K562 (cell line): ENCODE results near the gene CTNS. TPM values are rescaled to one million over a fixed set of nuclear protein-coding genes. Genes with fewer than 3 reads are reported as not detected.
A peak's percentile ranks its signal among the peaks of the same experiment; 100 is the strongest.

Experiments
- ATF2 ChIP-seq: sonication (generic); formaldehyde crosslinking; IDR thresholded peaks from 2 replicates; pipeline ENCODE4 v1.8.1; 2022; ENCODE audit warnings: missing genetic modification reagents
- BHLHE40 ChIP-seq: IDR thresholded peaks from 2 replicates; pipeline ENCODE4 v1.6.1; 2011; ENCODE audit warnings: low read length, improper control_type of control experiment
- E2F1 ChIP-seq: sonication (generic); formaldehyde crosslinking; IDR thresholded peaks from 2 replicates; pipeline ENCODE4 v1.8.1; 2023; ENCODE audit warnings: mild to moderate bottlenecking, missing genetic modification reagents, moderate library complexity
- FOXK2 ChIP-seq, 2 experiments: fragments of 450-650 bp; IDR thresholded peaks in 1 of 2; conservative IDR thresholded peaks in 1 of 2; 2 replicates each; pipeline ENCODE4 v1.6.1; 2016; ENCODE audit warnings: low read depth in 2 of 2, mild to moderate bottlenecking in 1 of 2
- FUS ChIP-seq: fragments of 200-400 bp; formaldehyde crosslinking; optimal IDR thresholded peaks from 2 replicates; pipeline ENCODE3; 2017; ENCODE audit warnings: low read depth, low read length
- GTF2A2 ChIP-seq: IDR thresholded peaks from 2 replicates; pipeline ENCODE4 v1.6.1; 2016; ENCODE audit warnings: mild to moderate bottlenecking, missing genetic modification characterization, missing compliant biosample characterization
- IRF2 ChIP-seq: sonication (generic); formaldehyde crosslinking; IDR thresholded peaks from 2 replicates; pipeline ENCODE4 v1.8.1; 2022; ENCODE audit warnings: mild to moderate bottlenecking, missing genetic modification reagents
- KLF13 ChIP-seq: fragments of 450-650 bp; IDR thresholded peaks from 2 replicates; pipeline ENCODE4 v1.6.1; 2016; ENCODE audit warnings: missing genetic modification characterization, low read depth, mild to moderate bottlenecking, missing compliant biosample characterization, moderate library complexity, borderline replicate concordance
- NCOA4 ChIP-seq: fragments of 450-650 bp; IDR thresholded peaks from 2 replicates; pipeline ENCODE4 v1.6.1; 2018; ENCODE audit warnings: mild to moderate bottlenecking; ENCODE audit not compliant: partially characterized antibody
- NFXL1 ChIP-seq: fragments of 450-650 bp; formaldehyde crosslinking; IDR thresholded peaks from 2 replicates; pipeline ENCODE4 v1.4.0; 2021; ENCODE audit warnings: mild to moderate bottlenecking
- PATZ1 ChIP-seq: fragments of 250-450 bp; sonication (Bioruptor Pico); IDR thresholded peaks from 2 replicates; pipeline ENCODE4 v1.5.0; 2020; ENCODE audit warnings: mild to moderate bottlenecking, borderline replicate concordance
- PHF21A ChIP-seq: fragments of 450-650 bp; IDR thresholded peaks from 2 replicates; pipeline ENCODE4 v1.6.1; 2017; ENCODE audit warnings: low read depth, borderline replicate concordance
- POU5F1 ChIP-seq: fragments of 150-350 bp; IDR thresholded peaks from 2 replicates; pipeline ENCODE4 v1.6.1; 2014; ENCODE audit warnings: borderline replicate concordance, low read length, low read depth, mild to moderate bottlenecking; ENCODE audit not compliant: partially characterized antibody
- PRPF4 ChIP-seq: fragments of 200-400 bp; formaldehyde crosslinking; IDR thresholded peaks from one replicate; pipeline ENCODE4 v1.6.1; 2017; ENCODE audit warnings: low read length, low read depth, mild to moderate bottlenecking; ENCODE audit not compliant: insufficient read depth, poor library complexity, severe bottlenecking
- PTRF ChIP-seq: fragments of 450-650 bp; IDR thresholded peaks from 2 replicates; pipeline ENCODE4 v1.6.1; 2016; ENCODE audit warnings: mild to moderate bottlenecking, missing genetic modification characterization, missing compliant biosample characterization
- SFPQ ChIP-seq: fragments of 200-400 bp; formaldehyde crosslinking; IDR thresholded peaks from 2 replicates; pipeline ENCODE4 v1.6.1; 2017; ENCODE audit warnings: mild to moderate bottlenecking, low read depth, low read length, moderate library complexity
- SMAD2 ChIP-seq: fragments of 150-350 bp; IDR thresholded peaks from 2 replicates; pipeline ENCODE4 v1.6.1; 2014; ENCODE audit warnings: low read depth, mild to moderate bottlenecking, low read length
- SOX6 ChIP-seq: fragments of 450-650 bp; IDR thresholded peaks from 2 replicates; pipeline ENCODE4 v1.6.1; 2014; ENCODE audit warnings: mild to moderate bottlenecking
- STAT5B ChIP-seq: fragments of 250-450 bp; sonication (Bioruptor Pico); IDR thresholded peaks from 2 replicates; pipeline ENCODE4 v1.8.0; 2021; ENCODE audit warnings: mild to moderate bottlenecking, inconsistent platforms
- SUPT5H ChIP-seq: fragments of 450-650 bp; IDR thresholded peaks from 2 replicates; pipeline ENCODE4 v1.6.1; 2016
- ZNF551 ChIP-seq: fragments of 250-450 bp; sonication (Bioruptor Pico); IDR thresholded peaks from 2 replicates; pipeline ENCODE4 v1.5.0; 2021; ENCODE audit warnings: mild to moderate bottlenecking, moderate library complexity
- polyA plus RNA-seq, 8 experiments: library from polyadenylated mRNA; depleted of rRNA in 4 of 8; stranded (reverse) in 5 of 8; unstranded in 3 of 8; fragments of >200 nt; fragmentation: Nextera tagmentation in 2 of 8; fragmentation: Illumina TruSeq in 1 of 8; extraction: Ambion mirVana in 2 of 8; extraction: Trizol in 1 of 8; gene quantifications; 2 replicates each; pipeline versions ENCODE4 v1.2.1 to v1.2.3, GENCODE V29; 2011 to 2014; ENCODE audit warnings: inconsistent platforms in 1 of 8, missing spikeins in 1 of 8
- total RNA-seq, 7 experiments: library from RNA; depleted of rRNA in 6 of 7; stranded (reverse); fragments of >200 nt in 6 of 7; fragmentation: Illumina TruSeq in 2 of 7; extraction: Trizol in 2 of 7; gene quantifications; 2 replicates each; pipeline versions ENCODE4 v1.2.1 to v1.2.3, GENCODE V29; 2011 to 2021; ENCODE audit warnings: low replicate concordance in 1 of 7

CTNS gene
- total and polyA plus RNA-seq, 9 of the 15 experiments (the other 6 are each of a cell fraction or from before 2014, with no cell fraction given), result 0.66 to 8.4 (median 4.9) TPM

GRCh38 chr17:3639981-3640596 is 3.5 kb downstream of the CTNS start (continued):
- TF ChIP-seq PHF21A (no peak), PTRF (tag) (no peak), ATF2 (CRISPR knock-in tag) (no peak), FOXK2 (conservative IDR thresholded peaks at IDR 0.05 in 1 of 2, IDR thresholded peaks at IDR 0.05 in 1 of 2; ENCODE audit: low read depth in 2 of 2) (peak; percentile 57 to 65; a peak in 3 of 4 replicates), FUS (no peak), SMAD2 (no peak), NFXL1 (no peak), PATZ1 (no peak), SFPQ (no peak), ZNF551 (CRISPR knock-in tag) (no peak), NCOA4 (no peak), IRF2 (CRISPR knock-in tag) (no peak), PRPF4 (no peak), STAT5B (CRISPR knock-in tag) (no peak), GTF2A2 (tag) (no peak), SOX6 (peak; percentile 76; the same call in 1 of the 2 replicates), POU5F1 (no peak), E2F1 (CRISPR knock-in tag) (no peak), KLF13 (tag) (no peak), BHLHE40 (no peak), SUPT5H (no peak)
